IMR-90 (cell line): ENCODE measurements around the gene TRNT1. TPM values are rescaled to one million over a fixed set of nuclear protein-coding genes. Genes with fewer than 3 reads are reported as not detected.

Source experiments
- ATAC-seq: fragments of 200-7000 bp; cut with Tn5 transposase; 2 replicates; pipeline ENCODE4 v1.9.1; 2020; ENCODE audit warnings: low read depth, mild to moderate bottlenecking, moderate library complexity
- BruUV-seq: library from RNA; stranded (reverse); fragments of 400-500 nt; replicated peaks from 2 replicates; lab custom pipeline; 2021; lab: Mats Ljungman, UMichigan
- CTCF ChIA-PET: fragments of 300-600 bp; formaldehyde crosslinking; extraction: SDS; loops from one replicate; lab custom pipeline; 2021; ENCODE audit warnings: antibody characterized with exemption; lab: Yijun Ruan, JAX
- POLR2A ChIA-PET: fragments of 300-600 bp; sonication (Branson Sonifier 250); formaldehyde crosslinking; loops from one replicate; lab custom pipeline; 2022; ENCODE audit warnings: antibody characterized with exemption; ENCODE audit not compliant: unreplicated experiment; lab: Charles Lee
- DNase-seq: peaks from one replicate; pipeline ENCODE4 v3.0.0; 2013
- H2AFZ ChIP-seq: replicated peaks from 2 replicates; pipeline ENCODE3; 2013; ENCODE audit warnings: low read length, mild to moderate bottlenecking; ENCODE audit not compliant: poor library complexity
- H2AK5ac ChIP-seq: 2 replicates; pipeline ENCODE4 v1.6.1; 2013; ENCODE audit warnings: low read depth, low read length, inconsistent platforms
- H2AK9ac ChIP-seq: replicated peaks from 2 replicates; pipeline ENCODE3; 2013; ENCODE audit warnings: mild to moderate bottlenecking, low read depth, low read length, moderate library complexity; ENCODE audit not compliant: poor library complexity
- H2BK120ac ChIP-seq: 2 replicates; pipeline ENCODE4 v1.6.1; 2013; ENCODE audit warnings: low read depth, low read length, inconsistent platforms
- H2BK15ac ChIP-seq: 3 replicates; pipeline ENCODE4 v1.6.1; 2013; ENCODE audit warnings: low read depth, low read length, inconsistent platforms
- H2BK20ac ChIP-seq: 2 replicates; pipeline ENCODE4 v1.6.1; 2013; ENCODE audit warnings: low read depth, mild to moderate bottlenecking, inconsistent platforms, low read length, moderate library complexity
- H2BK5ac ChIP-seq: 2 replicates; pipeline ENCODE4 v1.6.1; 2013; ENCODE audit warnings: mild to moderate bottlenecking, low read depth, low read length, inconsistent platforms; ENCODE audit not compliant: poor library complexity, severe bottlenecking
- H3K14ac ChIP-seq: replicated peaks from 2 replicates; pipeline ENCODE4 v1.6.1; 2013; ENCODE audit warnings: low read depth, low read length, inconsistent platforms
- H3K18ac ChIP-seq: 2 replicates; pipeline ENCODE4 v1.6.1; 2013; ENCODE audit warnings: low read depth, low read length, control low read depth
- H3K23ac ChIP-seq: 2 replicates; pipeline ENCODE4 v1.6.1; 2013; ENCODE audit warnings: low read depth, low read length, inconsistent platforms
- H3K27ac ChIP-seq: 2 replicates; pipeline ENCODE4 v1.5.1; 2013; ENCODE audit warnings: mild to moderate bottlenecking, control low read depth, low read length; ENCODE audit not compliant: insufficient read depth
- H3K27me3 ChIP-seq: 2 replicates; pipeline ENCODE4 v1.6.1; 2013; ENCODE audit warnings: low read length; ENCODE audit not compliant: control insufficient read depth, insufficient read depth
- H3K36me3 ChIP-seq: 2 replicates; pipeline ENCODE4 v1.6.1; 2013; ENCODE audit warnings: low read length, mixed read lengths; ENCODE audit not compliant: control insufficient read depth, insufficient read depth
- H3K4ac ChIP-seq: 2 replicates; pipeline ENCODE4 v1.6.1; 2013; ENCODE audit warnings: low read depth, low read length, inconsistent platforms
- H3K4me1 ChIP-seq: 2 replicates; pipeline ENCODE4 v1.6.1; 2013; ENCODE audit warnings: low read length, mixed read lengths; ENCODE audit not compliant: control insufficient read depth, insufficient read depth
- H3K4me2 ChIP-seq: 2 replicates; pipeline ENCODE4 v1.6.1; 2013; ENCODE audit warnings: low read depth, mild to moderate bottlenecking, control low read depth, low read length, moderate library complexity
- H3K4me3 ChIP-seq: 2 replicates; pipeline ENCODE4 v1.5.1; 2013; ENCODE audit warnings: low read depth, mild to moderate bottlenecking, control low read depth, low read length, moderate library complexity; ENCODE audit not compliant: insufficient read depth
- H3K56ac ChIP-seq: 2 replicates; pipeline ENCODE4 v1.6.1; 2013; ENCODE audit warnings: low read length, inconsistent platforms; ENCODE audit not compliant: insufficient read depth; ENCODE audit errors: extremely low read depth
- H3K79me1 ChIP-seq, 2 experiments: 2 replicates each; pipeline ENCODE4 v1.6.1; 2013; ENCODE audit warnings: low read length in 2 of 2, inconsistent platforms in 1 of 2, low read depth in 1 of 2
- H3K9ac ChIP-seq: 2 replicates; pipeline ENCODE4 v1.6.1; 2013; ENCODE audit warnings: low read depth, low read length, control low read depth
- H3K9me1 ChIP-seq: 2 replicates; pipeline ENCODE4 v1.6.1; 2013; ENCODE audit warnings: low read length, inconsistent platforms; ENCODE audit not compliant: insufficient read depth
- H3K9me3 ChIP-seq: 2 replicates; pipeline ENCODE4 v1.6.1; 2013; ENCODE audit warnings: low read length; ENCODE audit not compliant: control insufficient read depth, insufficient read depth
- H4K20me1 ChIP-seq: 2 replicates; pipeline ENCODE4 v1.6.1; 2013; ENCODE audit warnings: low read length, inconsistent platforms; ENCODE audit not compliant: insufficient read depth
- H4K5ac ChIP-seq: 2 replicates; pipeline ENCODE4 v1.6.1; 2013; ENCODE audit warnings: mild to moderate bottlenecking, low read depth, low read length, control low read depth
- H4K8ac ChIP-seq, 2 experiments: 2 replicates each; pipeline ENCODE4 v1.6.1; 2013; ENCODE audit warnings: low read depth in 2 of 2, low read length in 2 of 2, control low read depth in 1 of 2, inconsistent platforms in 1 of 2
- H4K91ac ChIP-seq: 2 replicates; pipeline ENCODE4 v1.6.1; 2013; ENCODE audit warnings: low read depth, low read length, inconsistent platforms; ENCODE audit not compliant: insufficient read depth
- BHLHE40 ChIP-seq: fragments of 150-350 bp; IDR thresholded peaks from 2 replicates; pipeline ENCODE4 v1.6.1; 2016; ENCODE audit warnings: mild to moderate bottlenecking, low read depth, low read length
- CEBPB ChIP-seq: IDR thresholded peaks from 2 replicates; pipeline ENCODE4 v1.6.1; 2012; ENCODE audit warnings: low read depth, low read length, improper control_type of control experiment
- MAZ ChIP-seq: IDR thresholded peaks from 2 replicates; pipeline ENCODE4 v1.6.1; 2012; ENCODE audit warnings: low read depth, mild to moderate bottlenecking, low read length, improper control_type of control experiment, moderate library complexity, borderline replicate concordance
- NFE2L2 ChIP-seq: fragments of 150-350 bp; IDR thresholded peaks from 2 replicates; pipeline ENCODE4 v1.6.1; 2016; ENCODE audit warnings: low read depth, mild to moderate bottlenecking, low read length
- POLR2A ChIP-seq: IDR thresholded peaks from 2 replicates; pipeline ENCODE4 v1.6.1; 2012; ENCODE audit warnings: mild to moderate bottlenecking, low read depth, low read length
- RAD21 ChIP-seq: IDR thresholded peaks from 2 replicates; pipeline ENCODE4 v1.6.1; 2012; ENCODE audit warnings: low read length, improper control_type of control experiment
- RCOR1 ChIP-seq: IDR thresholded peaks from 2 replicates; pipeline ENCODE4 v1.6.1; 2012; ENCODE audit warnings: mild to moderate bottlenecking, low read length, improper control_type of control experiment; ENCODE audit not compliant: insufficient replicate concordance
- RFX5 ChIP-seq: IDR thresholded peaks from 2 replicates; pipeline ENCODE4 v1.8.0; 2012; ENCODE audit warnings: low read depth, mild to moderate bottlenecking, low read length, moderate library complexity
- WGBS, 2 experiments: methylation state at CpG; one replicate each; pipeline versions ENCODE4 v1.1.5 to v1.1.7; 2013; ENCODE audit warnings: missing lambda C conversion rate in 2 of 2; ENCODE audit not compliant: insufficient read length in 1 of 2; ENCODE audit errors: extremely low coverage in 2 of 2; 5-methylcytosine and 5-hydroxymethylcytosine counted together
- dilution Hi-C: fragments of 300-500 bp; cut with HindIII; formaldehyde crosslinking; loops from one replicate; pipeline ENCODE4 v1.14.3; 2018; ENCODE audit warnings: low sequenced_read_pairs; ENCODE audit not compliant: unreplicated experiment
- in situ Hi-C: fragments of 300-500 bp; cut with MboI; formaldehyde crosslinking; loops from 3 replicates; pipeline ENCODE4 v1.14.3; 2019; ENCODE audit warnings: low sequenced_read_pairs, inconsistent platforms, mixed read lengths
- intact Hi-C: fragments of 100-400 bp; cut with micrococcal nuclease; formaldehyde crosslinking; loops from 2 replicates; pipeline ENCODE4 v1.10.0; 2022
- polyA plus RNA-seq, 3 experiments: library from polyadenylated mRNA; depleted of rRNA; stranded (reverse); fragments of >200 nt; gene quantifications; 2 replicates each; pipeline ENCODE4 v1.2.3, GENCODE V29; 2012; ENCODE audit warnings: low replicate concordance in 1 of 3
- total RNA-seq: library from RNA; depleted of rRNA; stranded (reverse); fragments of >200 nt; gene quantifications from 2 replicates; pipeline ENCODE4 v1.2.3, GENCODE V29; 2012
- TF ChIP-seq, protein P1 (sequence below): fragments of 150-350 bp; IDR thresholded peaks from 2 replicates; pipeline ENCODE4 v1.6.1; 2017; ENCODE audit warnings: mild to moderate bottlenecking, antibody characterized with exemption, low read length, low read depth

Gene TRNT1
- total and polyA plus RNA-seq, 2 of the 4 experiments (the other 2 are of a cell fraction) = 11.8 to 12.3 TPM

DNA sequence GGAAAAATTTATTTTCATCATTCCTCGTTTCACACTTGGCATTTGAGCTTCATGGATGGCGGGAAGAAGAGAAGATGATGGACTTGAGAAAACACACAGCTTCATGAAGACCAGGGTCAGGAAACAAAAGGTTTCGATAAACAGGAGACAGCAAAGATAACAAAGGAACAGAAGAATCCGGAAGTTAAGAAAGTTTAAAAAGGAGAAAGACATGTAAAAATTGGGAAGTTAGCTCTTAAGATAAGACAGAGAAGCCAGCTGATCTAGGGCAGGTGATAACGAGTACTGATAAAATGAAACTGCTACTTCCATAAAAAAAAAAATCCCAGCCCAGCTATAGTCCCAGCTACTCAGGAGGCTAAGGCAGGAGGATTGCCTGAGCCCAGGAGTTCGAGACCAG is 40.5 kb upstream of the TRNT1 start:
- in situ Hi-C loops = no loop called here

More for the DNA sequence above, 40.5 kb upstream of the TRNT1 start:
- ChIA-PET CTCF (no interaction called here), POLR2A (no interaction called here)
- Histone ChIP-seq H3K4me2 (no peak overlapping the region), H3K79me1 (no peaks in the 10 kb centered on the region), H3K9me3 (peaks cover 2% of the 10 kb centered on the region; the same call in 1 of the 2 replicates), H2AFZ (no peak overlapping the region), H4K8ac (no peak overlapping the region), H3K4ac (no peak overlapping the region), H3K14ac (no peak overlapping the region), H3K27ac (no peak overlapping the region), H2AK9ac (no peak overlapping the region), H3K27me3 (no peaks in the 10 kb centered on the region), H4K20me1 (no peaks in the 10 kb centered on the region), H3K4me1 (no peaks in the 10 kb centered on the region), H2BK5ac (no peak overlapping the region), H3K9ac (no peak overlapping the region), H3K4me3 (no peak overlapping the region), H3K18ac (no peak overlapping the region), H4K5ac (no peak overlapping the region), H2BK20ac (no peak overlapping the region), H4K91ac (no peak overlapping the region), H2BK15ac (no peak overlapping the region), H3K36me3 (no peaks in the 10 kb centered on the region), H3K23ac (no peak overlapping the region), H2AK5ac (no peak overlapping the region), H3K9me1 (no peaks in the 10 kb centered on the region), H2BK120ac (no peak overlapping the region), H3K56ac (no peak overlapping the region)
- BruUV-seq = no TSS peak
- no CpG with 5 or more reads among the region's 6 CpGs for WGBS, 2 experiments
- intact Hi-C loops (no loop called here), dilution Hi-C loops (no loop called here)
- DNase-seq (no peak), ATAC-seq (no peak)
- TF ChIP-seq CEBPB (no peak), RAD21 (no peak), RFX5 (no peak), NFE2L2 (no peak), POLR2A (no peak), BHLHE40 (no peak), MAZ (no peak), RCOR1 (no peak)
- TF ChIP-seq, protein P1, sequence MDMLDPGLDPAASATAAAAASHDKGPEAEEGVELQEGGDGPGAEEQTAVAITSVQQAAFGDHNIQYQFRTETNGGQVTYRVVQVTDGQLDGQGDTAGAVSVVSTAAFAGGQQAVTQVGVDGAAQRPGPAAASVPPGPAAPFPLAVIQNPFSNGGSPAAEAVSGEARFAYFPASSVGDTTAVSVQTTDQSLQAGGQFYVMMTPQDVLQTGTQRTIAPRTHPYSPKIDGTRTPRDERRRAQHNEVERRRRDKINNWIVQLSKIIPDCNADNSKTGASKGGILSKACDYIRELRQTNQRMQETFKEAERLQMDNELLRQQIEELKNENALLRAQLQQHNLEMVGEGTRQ = no peak
